ENCODE measurements around the gene MAPK11. TPM values are rescaled to one million over a fixed set of nuclear protein-coding genes. Genes with fewer than 3 reads are reported as not detected.

The MAPK11 gene
- total and polyA plus RNA-seq, 9 of the 15 experiments (the other 6 are each of a cell fraction or from before 2014, with no cell fraction given), result 0.06 to 14.6 (median 5.3) TPM

DNA sequence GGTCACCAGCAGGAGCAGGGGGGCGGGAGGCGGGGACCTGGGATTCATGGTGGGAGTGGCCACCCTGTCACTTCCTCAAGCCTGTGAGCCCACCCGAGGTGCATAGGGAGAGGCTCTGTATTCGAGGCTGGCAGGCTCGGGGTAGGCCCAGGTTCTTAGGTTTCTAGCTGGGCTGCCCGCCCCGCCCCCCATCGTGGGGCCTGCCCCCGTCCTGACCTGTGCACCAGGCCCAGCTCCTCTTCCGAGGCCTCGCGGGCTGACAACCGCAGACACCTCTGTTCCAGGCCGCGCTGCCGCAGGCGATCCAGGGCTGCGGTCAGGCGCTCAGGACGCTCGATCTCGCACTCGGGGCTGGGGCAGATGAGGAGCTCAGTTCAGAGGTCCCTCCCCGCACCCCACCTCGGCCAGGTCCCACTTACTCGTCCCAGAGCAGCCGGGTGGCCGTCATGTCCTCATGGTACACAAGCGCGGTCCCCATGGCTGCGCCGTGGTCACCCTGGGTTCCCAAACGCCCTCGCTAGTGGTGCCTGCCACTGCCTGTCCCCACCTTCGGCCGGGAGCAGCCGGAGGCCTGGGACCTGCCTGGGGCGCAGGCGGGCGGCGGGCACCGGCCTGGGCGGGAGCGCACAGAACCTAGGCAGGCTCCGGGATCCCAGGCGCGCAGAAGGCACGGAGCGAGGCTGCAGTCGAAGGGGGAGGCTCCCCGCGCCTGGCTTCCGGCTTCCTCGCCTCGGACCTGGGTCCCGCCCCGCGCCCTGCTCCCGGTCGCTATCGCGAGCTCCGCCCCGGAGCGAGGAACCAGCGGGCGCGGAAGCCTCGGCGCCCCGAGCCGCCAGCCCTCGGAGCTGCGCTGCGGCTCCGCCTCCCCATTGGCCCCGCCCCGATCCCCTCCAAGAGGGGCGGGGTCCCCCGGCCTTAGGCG is 19.4 kb downstream of the MAPK11 start, which contains the start of gene HDAC10 (continued):
- no peak for TF ChIP-seq ZBTB2 (IDR thresholded peaks at IDR 0.05)
- TF ChIP-seq CBX2 (IDR thresholded peaks at IDR 0.05; ENCODE audit: insufficient read depth, low read length, poor library complexity, severe bottlenecking), result no peak
- TF ChIP-seq RERE (CRISPR knock-in tag; IDR thresholded peaks at IDR 0.05; ENCODE audit: borderline replicate concordance), result no peak
- TF ChIP-seq CSDE1 (IDR thresholded peaks at IDR 0.05), result no peak
- no peak for TF ChIP-seq KDM1A (IDR thresholded peaks at IDR 0.05)
- TF ChIP-seq, protein P1, sequence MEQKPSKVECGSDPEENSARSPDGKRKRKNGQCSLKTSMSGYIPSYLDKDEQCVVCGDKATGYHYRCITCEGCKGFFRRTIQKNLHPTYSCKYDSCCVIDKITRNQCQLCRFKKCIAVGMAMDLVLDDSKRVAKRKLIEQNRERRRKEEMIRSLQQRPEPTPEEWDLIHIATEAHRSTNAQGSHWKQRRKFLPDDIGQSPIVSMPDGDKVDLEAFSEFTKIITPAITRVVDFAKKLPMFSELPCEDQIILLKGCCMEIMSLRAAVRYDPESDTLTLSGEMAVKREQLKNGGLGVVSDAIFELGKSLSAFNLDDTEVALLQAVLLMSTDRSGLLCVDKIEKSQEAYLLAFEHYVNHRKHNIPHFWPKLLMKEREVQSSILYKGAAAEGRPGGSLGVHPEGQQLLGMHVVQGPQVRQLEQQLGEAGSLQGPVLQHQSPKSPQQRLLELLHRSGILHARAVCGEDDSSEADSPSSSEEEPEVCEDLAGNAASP (IDR thresholded peaks at IDR 0.05), result no peak
- TF ChIP-seq MYNN (IDR thresholded peaks at IDR 0.05), result no peak
- no peak for TF ChIP-seq MYNN (CRISPR knock-in tag; IDR thresholded peaks at IDR 0.05)
- no peak for TF ChIP-seq ZNF707 (CRISPR knock-in tag; conservative IDR thresholded peaks at IDR 0.05)
- no peak for TF ChIP-seq NFRKB (IDR thresholded peaks at IDR 0.05; ENCODE audit: low read depth)
- no peak for TF ChIP-seq ZNF133 (CRISPR knock-in tag; IDR thresholded peaks at IDR 0.05)
- TF ChIP-seq CHD1 (IDR thresholded peaks at IDR 0.05; ENCODE audit: low read length), result no peak
- TF ChIP-seq PURB (CRISPR knock-in tag; IDR thresholded peaks at IDR 0.05; ENCODE audit: low read depth), result no peak
- TF ChIP-seq ARID1B (IDR thresholded peaks at IDR 0.05), result no peak; the same call in 1 of the 2 replicates
- no peak for TF ChIP-seq HES1 (IDR thresholded peaks at IDR 0.05; ENCODE audit: low read depth)
- no peak for TF ChIP-seq ATF1 (CRISPR knock-in tag; IDR thresholded peaks at IDR 0.05)
- no peak for TF ChIP-seq ATF1 (tag; IDR thresholded peaks at IDR 0.05)
- TF ChIP-seq ZNF23 (CRISPR knock-in tag; IDR thresholded peaks at IDR 0.05), result no peak

Data from K562 (cell line).